ENCODE data around the gene SALL3. TPM values are rescaled to one million over a fixed set of nuclear protein-coding genes. Genes with fewer than 3 reads are reported as not detected.

The SALL3 gene
- total RNA-seq, 1 donor from 2014 or later = 2.1 TPM

- TF ChIP-seq CTCF (IDR thresholded peaks at IDR 0.05; ENCODE audit: insufficient read depth, low read length, poor library complexity, severe bottlenecking) = no peak
- DNase-seq (ENCODE audit: low read depth) = no peak
- H3K36me3 ChIP-seq (ENCODE audit: control insufficient read depth, insufficient read depth, low read length) = no peaks in the 10 kb centered on the region
- H3K27me3 ChIP-seq (ENCODE audit: control insufficient read depth, insufficient read depth, low read length) = no peaks in the 10 kb centered on the region
- no peak overlapping the region for H3K4me3 ChIP-seq (ENCODE audit: low read depth, low read length)
These were observed 17.3 kb downstream of the SALL3 start for GRCh38 chr18:78996741-78997490.

- H3K36me3 ChIP-seq (ENCODE audit: control insufficient read depth, insufficient read depth, low read length) = no peaks in the 10 kb centered on the region
- TF ChIP-seq CTCF (IDR thresholded peaks at IDR 0.05; ENCODE audit: insufficient read depth, low read length, poor library complexity, severe bottlenecking) = no peak
- H3K4me3 ChIP-seq (ENCODE audit: low read depth, low read length) = no peak overlapping the region
- no peak for DNase-seq (ENCODE audit: low read depth)
- H3K27me3 ChIP-seq (ENCODE audit: control insufficient read depth, insufficient read depth, low read length) = no peaks in the 10 kb centered on the region
These were observed 18.9 kb downstream of the SALL3 start for GRCh38 chr18:78998371-78999071.

- no peak overlapping the region for H3K4me3 ChIP-seq (ENCODE audit: low read depth, low read length)
- H3K27me3 ChIP-seq (ENCODE audit: control insufficient read depth, insufficient read depth, low read length) = no peaks in the 10 kb centered on the region
- no peak for DNase-seq (ENCODE audit: low read depth)
- TF ChIP-seq CTCF (IDR thresholded peaks at IDR 0.05; ENCODE audit: insufficient read depth, low read length, poor library complexity, severe bottlenecking) = no peak
- no peaks in the 10 kb centered on the region for H3K36me3 ChIP-seq (ENCODE audit: control insufficient read depth, insufficient read depth, low read length)
These were observed 20.3 kb downstream of the SALL3 start for GRCh38 chr18:78999939-79000338.

GRCh38 chr18:79000997-79001396 is 21.4 kb downstream of the SALL3 start:
- no peak overlapping the region for H3K4me3 ChIP-seq (ENCODE audit: low read depth, low read length)
- H3K36me3 ChIP-seq (ENCODE audit: control insufficient read depth, insufficient read depth, low read length) = no peaks in the 10 kb centered on the region
- H3K27me3 ChIP-seq (ENCODE audit: control insufficient read depth, insufficient read depth, low read length) = no peaks in the 10 kb centered on the region
- TF ChIP-seq CTCF (IDR thresholded peaks at IDR 0.05; ENCODE audit: insufficient read depth, low read length, poor library complexity, severe bottlenecking) = no peak
- no peak for DNase-seq (ENCODE audit: low read depth)

GRCh38 chr18:79005653-79006052 is 26.0 kb downstream of the SALL3 start:
- H3K36me3 ChIP-seq (ENCODE audit: control insufficient read depth, insufficient read depth, low read length) = no peaks in the 10 kb centered on the region
- DNase-seq (ENCODE audit: low read depth) = no peak
- H3K27me3 ChIP-seq (ENCODE audit: control insufficient read depth, insufficient read depth, low read length) = no peaks in the 10 kb centered on the region
- no peak overlapping the region for H3K4me3 ChIP-seq (ENCODE audit: low read depth, low read length)
- no peak for TF ChIP-seq CTCF (IDR thresholded peaks at IDR 0.05; ENCODE audit: insufficient read depth, low read length, poor library complexity, severe bottlenecking)
